Measurements from ENCODE around the gene MFAP2. TPM values are rescaled to one million over a fixed set of nuclear protein-coding genes. Genes with fewer than 3 reads are reported as not detected.

MFAP2 gene
- total RNA-seq, 2 donors from 2014 or later: 39.0 to 52.1 TPM

- DNase-seq (ENCODE audit: low spot score): no peak
- intact Hi-C loops (cut with DNase I): no loop called here
Measured at GRCh38 chr1:16986113-16986512, 5.7 kb upstream of the MFAP2 start.

- peak; percentile 97 for DNase-seq (ENCODE audit: low spot score)
- intact Hi-C loops (cut with DNase I): no loop called here
Measured at GRCh38 chr1:16984717-16985116, 4.3 kb upstream of the MFAP2 start.

- intact Hi-C loops (cut with DNase I): no loop called here
- no peak for DNase-seq (ENCODE audit: low spot score)
Measured at GRCh38 chr1:16983649-16984048, 3.2 kb upstream of the MFAP2 start.

GRCh38 chr1:16982902-16983301 is 2.5 kb upstream of the MFAP2 start:
- DNase-seq (ENCODE audit: low spot score): no peak
- intact Hi-C loops (cut with DNase I): no loop called here

- intact Hi-C loops (cut with DNase I): no loop called here
- no peak for DNase-seq (ENCODE audit: low spot score)
Measured at GRCh38 chr1:16981269-16981849, 939 bp upstream of the MFAP2 start.

GRCh38 chr1:16979475-16980327 is 719 bp downstream of the MFAP2 start:
- DNase-seq (ENCODE audit: low spot score): no peak
- intact Hi-C loops (cut with DNase I): no loop called here

GRCh38 chr1:16978567-16979474 is 1.6 kb downstream of the MFAP2 start:
- intact Hi-C loops (cut with DNase I): no loop called here
- DNase-seq (ENCODE audit: low spot score): peak; percentile 90

GRCh38 chr1:16978139-16978538 is 2.3 kb downstream of the MFAP2 start:
- DNase-seq (ENCODE audit: low spot score): no peak
- intact Hi-C loops (cut with DNase I): no loop called here

- DNase-seq (ENCODE audit: low spot score): no peak
- intact Hi-C loops (cut with DNase I): no loop called here
Measured at GRCh38 chr1:16977377-16977776, 3.0 kb downstream of the MFAP2 start.

GRCh38 chr1:16976966-16977365 is 3.5 kb downstream of the MFAP2 start:
- intact Hi-C loops (cut with DNase I): no loop called here
- no peak for DNase-seq (ENCODE audit: low spot score)

GRCh38 chr1:16975838-16976237 is 4.6 kb downstream of the MFAP2 start:
- intact Hi-C loops (cut with DNase I): no loop called here
- no peak for DNase-seq (ENCODE audit: low spot score)

- intact Hi-C loops (cut with DNase I): no loop called here
- no peak for DNase-seq (ENCODE audit: low spot score)
Measured at GRCh38 chr1:16975211-16975610, 5.2 kb downstream of the MFAP2 start.

- DNase-seq (ENCODE audit: low spot score): no peak
- intact Hi-C loops (cut with DNase I): no loop called here
Measured at GRCh38 chr1:16973215-16973614, 7.2 kb downstream of the MFAP2 start.

GRCh38 chr1:16972189-16972895 is 8.1 kb downstream of the MFAP2 start:
- intact Hi-C loops (cut with DNase I): no loop called here
- DNase-seq (ENCODE audit: low spot score): no peak

GRCh38 chr1:16971341-16972188 is 8.9 kb downstream of the MFAP2 start:
- intact Hi-C loops (cut with DNase I): no loop called here
- DNase-seq (ENCODE audit: low spot score): no peak

GRCh38 chr1:16970132-16970910 is 10.1 kb downstream of the MFAP2 start:
- DNase-seq (ENCODE audit: low spot score): no peak

GRCh38 chr1:16969651-16970050 is 10.8 kb downstream of the MFAP2 start:
- intact Hi-C loops (cut with DNase I): no loop called here
- no peak for DNase-seq (ENCODE audit: low spot score)

More at GRCh38 chr1:16970132-16970910, 10.1 kb downstream of the MFAP2 start:
- intact Hi-C loops (cut with DNase I): no loop called here
